HepG2 (cell line): ENCODE results near the gene PNLIPRP2.

Source experiments
- CBX5 ChIP-seq: sonication (generic); formaldehyde crosslinking; IDR thresholded peaks from 2 replicates; pipeline ENCODE4 v1.4.0; 2020; ENCODE audit warnings: missing genetic modification reagents, borderline replicate concordance
- HMG20A ChIP-seq: IDR thresholded peaks from 2 replicates; pipeline ENCODE4 v1.6.1; 2016; ENCODE audit warnings: borderline replicate concordance
- HOXA7 ChIP-seq: sonication (generic); formaldehyde crosslinking; IDR thresholded peaks from 2 replicates; pipeline ENCODE4 v1.8.1; 2022; ENCODE audit warnings: mild to moderate bottlenecking, missing genetic modification reagents, moderate library complexity
- POLR2A ChIP-seq, 2 experiments: IDR thresholded peaks; 2 replicates each; pipeline ENCODE4 v1.6.1; 2011; ENCODE audit warnings: low read depth in 2 of 2, low read length in 2 of 2, mild to moderate bottlenecking in 1 of 2, moderate library complexity in 1 of 2; ENCODE audit not compliant: insufficient read depth in 1 of 2
- ZNF274 ChIP-seq: sonication (generic); formaldehyde crosslinking; IDR thresholded peaks from 2 replicates; pipeline ENCODE4 v1.5.1; 2020; ENCODE audit warnings: mild to moderate bottlenecking, missing genetic modification reagents
- TF ChIP-seq, protein P1 (sequence below): sonication (generic); formaldehyde crosslinking; IDR thresholded peaks from 2 replicates; pipeline ENCODE4 v1.5.0; 2020; ENCODE audit warnings: mild to moderate bottlenecking, missing genetic modification reagents, moderate library complexity
- TF ChIP-seq, protein P2 (sequence below): sonication (generic); formaldehyde crosslinking; IDR thresholded peaks from 2 replicates; pipeline ENCODE4 v1.5.1; 2020; ENCODE audit warnings: mild to moderate bottlenecking, missing genetic modification reagents, moderate library complexity
- TF ChIP-seq, protein P3 (sequence below), 2 experiments: IDR thresholded peaks; 2 replicates each; pipeline ENCODE4 v1.6.1; 2011 to 2012; ENCODE audit warnings: low read length in 2 of 2, borderline replicate concordance in 1 of 2, low read depth in 1 of 2, mild to moderate bottlenecking in 1 of 2, moderate library complexity in 1 of 2
- TF ChIP-seq, protein P4 (sequence below): sonication (generic); formaldehyde crosslinking; IDR thresholded peaks from 2 replicates; pipeline ENCODE4 v1.8.0; 2022; ENCODE audit warnings: mild to moderate bottlenecking, missing genetic modification reagents, moderate library complexity
- TF ChIP-seq, protein P5 (sequence below): sonication (generic); formaldehyde crosslinking; conservative IDR thresholded peaks from 2 replicates; pipeline ENCODE4 v1.5.0; 2020; ENCODE audit warnings: missing genetic modification reagents

DNA sequence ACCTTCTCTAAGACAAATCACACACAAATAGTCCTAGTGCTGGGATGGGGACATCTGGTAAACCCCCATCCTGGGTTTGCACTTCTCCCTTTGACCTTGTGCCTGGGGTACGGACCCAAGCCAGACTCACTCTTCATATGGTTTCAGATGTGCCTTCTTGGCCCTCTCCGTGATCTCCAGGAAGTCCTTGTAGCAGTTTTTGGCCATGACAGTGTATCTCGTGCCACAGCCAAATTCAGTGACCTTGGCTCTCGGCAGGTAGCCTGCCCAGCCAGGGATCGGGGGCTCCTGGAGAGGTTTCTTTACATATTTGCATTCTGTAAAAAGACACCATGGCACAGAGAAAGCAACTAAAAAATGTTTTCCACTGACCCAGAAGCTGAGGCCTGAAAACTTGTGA, 43.9 kb downstream of the PNLIPRP2 start:
- TF ChIP-seq HMG20A (CRISPR knock-in tag) (no peak), ZNF274 (no peak), CBX5 (no peak), HOXA7 (CRISPR knock-in tag) (no peak), POLR2A (IDR thresholded peaks at IDR 0.05; ENCODE audit: insufficient read depth in 1 of 2, low read depth in 2 of 2, low read length in 2 of 2) (no peak)
- TF ChIP-seq, protein P1, sequence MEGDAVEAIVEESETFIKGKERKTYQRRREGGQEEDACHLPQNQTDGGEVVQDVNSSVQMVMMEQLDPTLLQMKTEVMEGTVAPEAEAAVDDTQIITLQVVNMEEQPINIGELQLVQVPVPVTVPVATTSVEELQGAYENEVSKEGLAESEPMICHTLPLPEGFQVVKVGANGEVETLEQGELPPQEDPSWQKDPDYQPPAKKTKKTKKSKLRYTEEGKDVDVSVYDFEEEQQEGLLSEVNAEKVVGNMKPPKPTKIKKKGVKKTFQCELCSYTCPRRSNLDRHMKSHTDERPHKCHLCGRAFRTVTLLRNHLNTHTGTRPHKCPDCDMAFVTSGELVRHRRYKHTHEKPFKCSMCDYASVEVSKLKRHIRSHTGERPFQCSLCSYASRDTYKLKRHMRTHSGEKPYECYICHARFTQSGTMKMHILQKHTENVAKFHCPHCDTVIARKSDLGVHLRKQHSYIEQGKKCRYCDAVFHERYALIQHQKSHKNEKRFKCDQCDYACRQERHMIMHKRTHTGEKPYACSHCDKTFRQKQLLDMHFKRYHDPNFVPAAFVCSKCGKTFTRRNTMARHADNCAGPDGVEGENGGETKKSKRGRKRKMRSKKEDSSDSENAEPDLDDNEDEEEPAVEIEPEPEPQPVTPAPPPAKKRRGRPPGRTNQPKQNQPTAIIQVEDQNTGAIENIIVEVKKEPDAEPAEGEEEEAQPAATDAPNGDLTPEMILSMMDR (CRISPR knock-in tag): no peak
- TF ChIP-seq, protein P2, sequence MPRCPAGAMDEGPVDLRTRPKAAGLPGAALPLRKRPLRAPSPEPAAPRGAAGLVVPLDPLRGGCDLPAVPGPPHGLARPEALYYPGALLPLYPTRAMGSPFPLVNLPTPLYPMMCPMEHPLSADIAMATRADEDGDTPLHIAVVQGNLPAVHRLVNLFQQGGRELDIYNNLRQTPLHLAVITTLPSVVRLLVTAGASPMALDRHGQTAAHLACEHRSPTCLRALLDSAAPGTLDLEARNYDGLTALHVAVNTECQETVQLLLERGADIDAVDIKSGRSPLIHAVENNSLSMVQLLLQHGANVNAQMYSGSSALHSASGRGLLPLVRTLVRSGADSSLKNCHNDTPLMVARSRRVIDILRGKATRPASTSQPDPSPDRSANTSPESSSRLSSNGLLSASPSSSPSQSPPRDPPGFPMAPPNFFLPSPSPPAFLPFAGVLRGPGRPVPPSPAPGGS (CRISPR knock-in tag): no peak
- TF ChIP-seq, protein P3, sequence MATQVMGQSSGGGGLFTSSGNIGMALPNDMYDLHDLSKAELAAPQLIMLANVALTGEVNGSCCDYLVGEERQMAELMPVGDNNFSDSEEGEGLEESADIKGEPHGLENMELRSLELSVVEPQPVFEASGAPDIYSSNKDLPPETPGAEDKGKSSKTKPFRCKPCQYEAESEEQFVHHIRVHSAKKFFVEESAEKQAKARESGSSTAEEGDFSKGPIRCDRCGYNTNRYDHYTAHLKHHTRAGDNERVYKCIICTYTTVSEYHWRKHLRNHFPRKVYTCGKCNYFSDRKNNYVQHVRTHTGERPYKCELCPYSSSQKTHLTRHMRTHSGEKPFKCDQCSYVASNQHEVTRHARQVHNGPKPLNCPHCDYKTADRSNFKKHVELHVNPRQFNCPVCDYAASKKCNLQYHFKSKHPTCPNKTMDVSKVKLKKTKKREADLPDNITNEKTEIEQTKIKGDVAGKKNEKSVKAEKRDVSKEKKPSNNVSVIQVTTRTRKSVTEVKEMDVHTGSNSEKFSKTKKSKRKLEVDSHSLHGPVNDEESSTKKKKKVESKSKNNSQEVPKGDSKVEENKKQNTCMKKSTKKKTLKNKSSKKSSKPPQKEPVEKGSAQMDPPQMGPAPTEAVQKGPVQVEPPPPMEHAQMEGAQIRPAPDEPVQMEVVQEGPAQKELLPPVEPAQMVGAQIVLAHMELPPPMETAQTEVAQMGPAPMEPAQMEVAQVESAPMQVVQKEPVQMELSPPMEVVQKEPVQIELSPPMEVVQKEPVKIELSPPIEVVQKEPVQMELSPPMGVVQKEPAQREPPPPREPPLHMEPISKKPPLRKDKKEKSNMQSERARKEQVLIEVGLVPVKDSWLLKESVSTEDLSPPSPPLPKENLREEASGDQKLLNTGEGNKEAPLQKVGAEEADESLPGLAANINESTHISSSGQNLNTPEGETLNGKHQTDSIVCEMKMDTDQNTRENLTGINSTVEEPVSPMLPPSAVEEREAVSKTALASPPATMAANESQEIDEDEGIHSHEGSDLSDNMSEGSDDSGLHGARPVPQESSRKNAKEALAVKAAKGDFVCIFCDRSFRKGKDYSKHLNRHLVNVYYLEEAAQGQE (IDR thresholded peaks at IDR 0.05; ENCODE audit: borderline replicate concordance in 1 of 2, low read depth in 1 of 2, low read length in 2 of 2): no peak
- TF ChIP-seq, protein P4, sequence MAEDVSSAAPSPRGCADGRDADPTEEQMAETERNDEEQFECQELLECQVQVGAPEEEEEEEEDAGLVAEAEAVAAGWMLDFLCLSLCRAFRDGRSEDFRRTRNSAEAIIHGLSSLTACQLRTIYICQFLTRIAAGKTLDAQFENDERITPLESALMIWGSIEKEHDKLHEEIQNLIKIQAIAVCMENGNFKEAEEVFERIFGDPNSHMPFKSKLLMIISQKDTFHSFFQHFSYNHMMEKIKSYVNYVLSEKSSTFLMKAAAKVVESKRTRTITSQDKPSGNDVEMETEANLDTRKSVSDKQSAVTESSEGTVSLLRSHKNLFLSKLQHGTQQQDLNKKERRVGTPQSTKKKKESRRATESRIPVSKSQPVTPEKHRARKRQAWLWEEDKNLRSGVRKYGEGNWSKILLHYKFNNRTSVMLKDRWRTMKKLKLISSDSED: no peak
- TF ChIP-seq, protein P5, sequence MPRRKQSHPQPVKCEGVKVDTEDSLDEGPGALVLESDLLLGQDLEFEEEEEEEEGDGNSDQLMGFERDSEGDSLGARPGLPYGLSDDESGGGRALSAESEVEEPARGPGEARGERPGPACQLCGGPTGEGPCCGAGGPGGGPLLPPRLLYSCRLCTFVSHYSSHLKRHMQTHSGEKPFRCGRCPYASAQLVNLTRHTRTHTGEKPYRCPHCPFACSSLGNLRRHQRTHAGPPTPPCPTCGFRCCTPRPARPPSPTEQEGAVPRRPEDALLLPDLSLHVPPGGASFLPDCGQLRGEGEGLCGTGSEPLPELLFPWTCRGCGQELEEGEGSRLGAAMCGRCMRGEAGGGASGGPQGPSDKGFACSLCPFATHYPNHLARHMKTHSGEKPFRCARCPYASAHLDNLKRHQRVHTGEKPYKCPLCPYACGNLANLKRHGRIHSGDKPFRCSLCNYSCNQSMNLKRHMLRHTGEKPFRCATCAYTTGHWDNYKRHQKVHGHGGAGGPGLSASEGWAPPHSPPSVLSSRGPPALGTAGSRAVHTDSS: no peak
